Sigmoid colon (tissue), 7 donors: Measurements from ENCODE around the gene WIPF2. TPM values are rescaled to one million over a fixed set of nuclear protein-coding genes. Genes with fewer than 3 reads are reported as not detected.

Experiments
- DNase-seq: peaks from one replicate; pipeline ENCODE4 v3.0.0-alpha.2; 2019
- H3K27ac ChIP-seq, 4 donors: fragments of 200-600 bp; sonication (generic); one replicate each; pipeline ENCODE4 v1.5.1; 2016 to 2019; ENCODE audit warnings: mild to moderate bottlenecking in 1 of 4
- H3K27me3 ChIP-seq, 3 donors: fragments of 200-600 bp; sonication (generic); one replicate each; pipeline ENCODE4 v1.5.1; 2019; ENCODE audit warnings: mild to moderate bottlenecking in 1 of 3
- H3K36me3 ChIP-seq, 4 donors: fragments of 200-600 bp; sonication (generic); one replicate each; pipeline ENCODE4 v1.5.1; 2016 to 2019
- H3K4me1 ChIP-seq, 4 donors: fragments of 200-600 bp; sonication (generic); one replicate each; pipeline ENCODE4 v1.5.1; 2017 to 2019
- H3K4me3 ChIP-seq, 4 donors: fragments of 200-600 bp; sonication (generic); one replicate each; pipeline ENCODE4 v1.5.1; 2017 to 2019; ENCODE audit warnings: mild to moderate bottlenecking in 2 of 4, moderate library complexity in 1 of 4
- H3K9me3 ChIP-seq, 4 donors: fragments of 200-600 bp in 3 of 4; sonication (generic) in 3 of 4; one replicate each; pipeline versions ENCODE4 v1.5.1 to v1.6.1; 2013 to 2019
- EP300 ChIP-seq, 4 donors: sonication (generic); formaldehyde crosslinking; IDR thresholded peaks; one replicate each; pipeline ENCODE4 v1.6.1; 2017; ENCODE audit warnings: antibody characterized with exemption in 4 of 4
- POLR2A ChIP-seq, 2 donors: fragments of 450-650 bp; IDR thresholded peaks; one replicate each; pipeline ENCODE4 v1.6.1; 2016; ENCODE audit warnings: antibody characterized with exemption in 2 of 2, mild to moderate bottlenecking in 2 of 2, moderate library complexity in 2 of 2
- POLR2AphosphoS5 ChIP-seq, 4 donors: sonication (generic); formaldehyde crosslinking; IDR thresholded peaks; one replicate each; pipeline ENCODE4 v1.6.1; 2017; ENCODE audit warnings: antibody characterized with exemption in 4 of 4
- WGBS, 2 donors: extraction: QIAGEN DNeasy Blood & Tissue Kit; methylation state at CpG; one replicate each; pipeline ENCODE4 v1.1.7; 2013; 5-methylcytosine and 5-hydroxymethylcytosine counted together
- intact Hi-C: fragments of 100-400 bp; cut with DNase I; formaldehyde crosslinking; loops from one replicate; pipeline ENCODE4 v1.15.1; 2023
- polyA plus RNA-seq, 3 donors: library from polyadenylated mRNA; stranded (reverse); fragments of 200-250 nt; gene quantifications; one replicate each; pipeline ENCODE4 v1.2.3, GENCODE V29; 2013
- total RNA-seq, 4 donors: library from RNA; depleted of rRNA; stranded (reverse); fragments of >200 nt; gene quantifications; one replicate each; pipeline ENCODE4 v1.1.0, GENCODE V29; 2016
- TF ChIP-seq, protein P1 (sequence below), 4 experiments: fragments of 450-650 bp in 3 of 4; fragments of 200-600 bp in 1 of 4; IDR thresholded peaks; one replicate each; pipeline ENCODE4 v1.5.1; 2016 to 2019; ENCODE audit warnings: antibody characterized with exemption in 4 of 4, mild to moderate bottlenecking in 3 of 4, moderate library complexity in 2 of 4
- donor health status: healthy with polysubstance abuse.
- donor health status: Bipolar disorder and iron deficiency.
- donor health status: healthy.

The WIPF2 gene
- total and polyA plus RNA-seq, 7 donors, result 6.7 to 20.3 (median 10.2) TPM

DNA sequence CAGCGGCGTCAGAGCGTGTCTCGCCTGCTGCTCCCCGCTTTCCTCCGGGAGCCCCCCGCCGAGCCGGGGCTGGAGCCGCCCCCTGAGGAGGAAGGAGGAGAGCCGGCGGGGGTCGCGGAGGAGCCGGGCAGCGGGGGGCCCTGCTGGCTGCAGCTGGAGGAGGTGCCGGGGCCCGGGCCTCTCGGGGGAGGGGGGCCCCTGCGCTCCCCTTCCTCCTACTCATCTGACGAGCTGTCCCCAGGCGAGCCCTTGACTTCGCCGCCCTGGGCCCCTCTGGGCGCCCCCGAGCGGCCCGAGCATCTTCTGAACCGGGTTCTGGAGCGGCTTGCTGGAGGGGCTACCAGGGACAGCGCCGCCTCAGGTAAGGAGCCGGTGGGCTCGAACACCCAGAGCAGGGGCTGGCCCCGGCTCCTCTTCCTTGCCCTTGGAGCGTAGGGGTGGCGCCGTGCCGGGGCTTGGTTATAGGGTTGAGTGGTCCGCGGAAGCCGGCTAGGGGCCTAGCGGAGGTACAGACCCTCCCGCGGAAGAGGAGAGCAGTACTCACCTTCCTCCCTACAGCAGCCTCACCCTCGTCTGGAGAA, 41.0 kb upstream of the WIPF2 start:
- H3K36me3 ChIP-seq, result peaks cover 0 to 32% (median 0%) of the 10 kb centered on the region in 4 donors
- TF ChIP-seq, protein P1, sequence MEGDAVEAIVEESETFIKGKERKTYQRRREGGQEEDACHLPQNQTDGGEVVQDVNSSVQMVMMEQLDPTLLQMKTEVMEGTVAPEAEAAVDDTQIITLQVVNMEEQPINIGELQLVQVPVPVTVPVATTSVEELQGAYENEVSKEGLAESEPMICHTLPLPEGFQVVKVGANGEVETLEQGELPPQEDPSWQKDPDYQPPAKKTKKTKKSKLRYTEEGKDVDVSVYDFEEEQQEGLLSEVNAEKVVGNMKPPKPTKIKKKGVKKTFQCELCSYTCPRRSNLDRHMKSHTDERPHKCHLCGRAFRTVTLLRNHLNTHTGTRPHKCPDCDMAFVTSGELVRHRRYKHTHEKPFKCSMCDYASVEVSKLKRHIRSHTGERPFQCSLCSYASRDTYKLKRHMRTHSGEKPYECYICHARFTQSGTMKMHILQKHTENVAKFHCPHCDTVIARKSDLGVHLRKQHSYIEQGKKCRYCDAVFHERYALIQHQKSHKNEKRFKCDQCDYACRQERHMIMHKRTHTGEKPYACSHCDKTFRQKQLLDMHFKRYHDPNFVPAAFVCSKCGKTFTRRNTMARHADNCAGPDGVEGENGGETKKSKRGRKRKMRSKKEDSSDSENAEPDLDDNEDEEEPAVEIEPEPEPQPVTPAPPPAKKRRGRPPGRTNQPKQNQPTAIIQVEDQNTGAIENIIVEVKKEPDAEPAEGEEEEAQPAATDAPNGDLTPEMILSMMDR (IDR thresholded peaks at IDR 0.05), result no peak
- TF ChIP-seq POLR2A (IDR thresholded peaks at IDR 0.05) (no peak), EP300 (IDR thresholded peaks at IDR 0.05) (no peak), POLR2AphosphoS5 (IDR thresholded peaks at IDR 0.05) (no peak)
- peaks cover 0 to 20% (median 18%) of the 10 kb centered on the region in 4 donors for H3K4me1 ChIP-seq
- 10 to 30% methylated on average over 46 of the region's 46 CpGs for WGBS, 2 donors
- DNase-seq, result no peak
- H3K27me3 ChIP-seq, result no peaks in the 10 kb centered on the region
- H3K27ac ChIP-seq, result peak overlapping the region in 1 of 4 donors; percentile 43
- intact Hi-C loops, result loop anchor here (5.0 kb wide), 1 partner anchor 36 kb away; the partner anchor contains the start of gene CASC3
- peak overlapping the region; percentile 34 to 57 (median 50) for H3K4me3 ChIP-seq
- no peaks in the 10 kb centered on the region for H3K9me3 ChIP-seq

DNA sequence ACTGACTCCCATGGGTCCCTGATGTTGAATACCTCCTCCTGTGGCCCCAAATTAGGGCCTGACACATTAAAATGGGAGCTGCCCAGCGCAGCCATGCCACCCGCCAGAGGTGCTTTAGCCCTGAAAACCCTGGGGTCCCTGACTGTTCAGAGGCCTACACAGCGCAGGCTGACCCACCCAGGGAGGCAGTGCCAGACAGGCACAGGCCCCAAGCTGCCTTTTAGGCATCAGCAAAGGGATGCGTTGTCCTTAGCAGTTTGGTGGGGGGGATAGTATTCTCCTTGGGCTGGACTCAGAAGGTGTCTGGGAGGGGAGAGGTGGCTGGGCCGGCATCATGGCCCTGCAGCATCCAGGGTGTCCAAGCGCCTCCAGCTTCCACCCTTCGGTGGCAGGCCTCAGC, 40.4 kb upstream of the WIPF2 start:
- WGBS, 2 donors, result 23 to 71% methylated on average over 7 of the region's 7 CpGs
- peak overlapping the region in 1 of 4 donors; percentile 20 for H3K27ac ChIP-seq
- H3K4me3 ChIP-seq, result no peak overlapping the region
- no peak for DNase-seq
- no peaks in the 10 kb centered on the region for H3K9me3 ChIP-seq
- peaks cover 0 to 27% (median 0%) of the 10 kb centered on the region in 4 donors for H3K36me3 ChIP-seq
- no peaks in the 10 kb centered on the region for H3K27me3 ChIP-seq
- TF ChIP-seq EP300 (IDR thresholded peaks at IDR 0.05) (no peak), POLR2A (IDR thresholded peaks at IDR 0.05) (no peak), POLR2AphosphoS5 (IDR thresholded peaks at IDR 0.05) (no peak)
- TF ChIP-seq, protein P1 (IDR thresholded peaks at IDR 0.05), result no peak
- peaks cover 0 to 20% (median 18%) of the 10 kb centered on the region in 4 donors for H3K4me1 ChIP-seq
- intact Hi-C loops, result loop anchor here (5.0 kb wide), 1 partner anchor 36 kb away; the partner anchor contains the start of gene CASC3

DNA sequence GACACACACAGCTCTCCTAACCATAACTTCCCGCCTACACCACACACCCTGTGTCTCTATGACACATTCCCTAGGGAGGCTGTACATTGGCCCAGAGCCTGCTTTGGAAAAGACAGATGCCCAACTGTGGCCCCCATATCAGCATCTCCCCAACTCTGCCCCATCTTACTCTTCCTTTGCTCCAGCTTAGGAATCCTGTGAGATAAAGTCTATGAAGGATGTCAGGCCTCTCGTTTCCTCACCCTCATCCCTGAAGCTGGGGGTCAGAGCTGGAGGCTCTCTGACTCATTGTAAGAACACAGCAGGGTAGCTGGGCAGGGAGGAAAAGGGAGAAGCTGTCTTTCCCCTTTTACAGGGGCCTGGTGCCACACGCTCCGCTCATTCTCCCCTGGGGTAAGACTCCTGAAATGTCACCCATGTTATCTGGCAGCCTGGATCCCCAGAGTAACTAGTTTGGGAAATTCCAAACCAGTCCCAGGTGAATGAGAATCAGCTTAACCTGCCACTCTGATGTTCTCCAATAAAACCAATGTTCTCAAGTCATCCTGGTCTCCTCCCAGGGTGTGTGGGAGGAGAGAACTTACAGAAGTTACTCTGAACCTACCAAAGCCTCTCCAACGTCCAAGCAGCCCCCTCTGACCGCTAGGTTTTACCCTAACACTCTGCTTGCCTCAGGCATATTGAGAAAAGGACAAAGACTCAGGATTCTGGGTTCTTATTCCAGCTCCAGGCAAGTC, 39.0 kb upstream of the WIPF2 start:
- WGBS, 2 donors, result 20 to 68% methylated on average over 6 of the region's 6 CpGs
- H3K4me1 ChIP-seq, result peaks cover 0 to 20% (median 18%) of the 10 kb centered on the region in 4 donors
- H3K27ac ChIP-seq, result peak overlapping the region in 1 of 4 donors; percentile 29

DNA sequence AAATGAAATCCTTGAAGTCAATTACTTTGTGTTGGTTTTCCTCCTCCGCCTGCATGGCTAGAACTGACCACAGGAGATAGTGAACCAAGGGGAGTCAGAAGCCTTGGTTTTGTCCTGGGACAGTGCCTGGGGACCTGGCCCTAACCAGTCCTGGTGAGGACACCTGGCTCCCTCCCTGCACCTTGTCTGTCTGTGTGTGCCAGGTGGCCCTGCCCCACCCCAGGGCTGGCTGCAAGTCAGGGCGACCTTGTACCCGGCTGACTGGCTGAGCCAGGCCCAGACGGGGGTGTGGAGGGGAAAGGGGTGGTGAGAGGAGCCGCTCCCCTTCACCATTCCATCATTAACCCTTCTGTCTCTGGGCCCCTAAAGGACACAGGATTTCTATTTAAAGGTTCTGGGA, 38.4 kb upstream of the WIPF2 start:
- H3K27me3 ChIP-seq, result no peaks in the 10 kb centered on the region
- H3K4me3 ChIP-seq, result no peak overlapping the region
- no peak for DNase-seq
- 9 to 59% methylated on average over 5 of the region's 5 CpGs for WGBS, 2 donors
- intact Hi-C loops, result no loop called here
- H3K36me3 ChIP-seq, result peaks cover 0 to 7% (median 0%) of the 10 kb centered on the region in 4 donors
- no peak overlapping the region for H3K27ac ChIP-seq
- H3K4me1 ChIP-seq, result peaks cover 0 to 20% (median 18%) of the 10 kb centered on the region in 4 donors
- no peaks in the 10 kb centered on the region for H3K9me3 ChIP-seq
- peak in 1 of 2 donors; percentile 76 for TF ChIP-seq POLR2A (IDR thresholded peaks at IDR 0.05)
- TF ChIP-seq POLR2AphosphoS5 (IDR thresholded peaks at IDR 0.05), result no peak

More for the DNA sequence above, 39.0 kb upstream of the WIPF2 start:
- Histone ChIP-seq H3K9me3 (no peaks in the 10 kb centered on the region), H3K36me3 (peaks cover 0 to 13% (median 0%) of the 10 kb centered on the region in 4 donors), H3K4me3 (no peak overlapping the region), H3K27me3 (no peaks in the 10 kb centered on the region)
- DNase-seq, result no peak
- TF ChIP-seq POLR2AphosphoS5 (IDR thresholded peaks at IDR 0.05) (no peak), POLR2A (IDR thresholded peaks at IDR 0.05) (no peak), EP300 (IDR thresholded peaks at IDR 0.05) (no peak)
- TF ChIP-seq, protein P1 (IDR thresholded peaks at IDR 0.05), result no peak
- intact Hi-C loops, result loop anchor here (5.0 kb wide), 1 partner anchor 38 kb away; the partner anchor contains the start of gene CASC3

DNA sequence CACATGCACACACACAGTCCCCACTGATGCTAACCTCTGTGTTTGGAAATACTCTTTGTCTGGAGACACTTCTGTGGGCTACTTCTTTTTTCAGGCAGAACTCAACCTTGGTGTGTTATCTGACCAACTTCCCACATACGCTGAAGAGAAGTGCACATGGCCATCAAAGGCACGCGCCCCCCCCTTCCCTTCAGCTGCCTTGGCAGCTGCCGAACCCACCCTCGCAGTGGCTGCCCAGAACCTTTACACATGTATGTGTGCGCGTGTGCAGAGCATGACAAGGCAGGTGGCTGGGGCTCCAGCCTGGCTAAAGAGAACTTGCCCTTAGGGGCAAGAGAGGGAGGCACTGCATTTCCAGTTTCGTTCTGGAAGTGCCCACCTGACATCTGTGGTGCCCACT, 37.9 kb upstream of the WIPF2 start:
- no peak for TF ChIP-seq POLR2A (IDR thresholded peaks at IDR 0.05)
- TF ChIP-seq POLR2AphosphoS5 (IDR thresholded peaks at IDR 0.05), result no peak
- TF ChIP-seq, protein P1 (IDR thresholded peaks at IDR 0.05), result no peak
- no peak for TF ChIP-seq EP300 (IDR thresholded peaks at IDR 0.05)
- Histone ChIP-seq H3K27me3 (no peaks in the 10 kb centered on the region), H3K9me3 (no peaks in the 10 kb centered on the region), H3K4me1 (peaks cover 0 to 20% (median 18%) of the 10 kb centered on the region in 4 donors), H3K27ac (peak overlapping the region in 1 of 4 donors; percentile 47), H3K4me3 (no peak overlapping the region), H3K36me3 (peaks cover 0 to 1% (median 0%) of the 10 kb centered on the region in 4 donors)
- no peak for DNase-seq
- intact Hi-C loops, result no loop called here
- WGBS, 2 donors, result 17 to 57% methylated on average over 8 of the region's 8 CpGs
